GM19397 (cell line): Measurements from ENCODE around the gene HDLBP.

ENCODE experiments used
- ATAC-seq: cut with Tn5 transposase; IDR thresholded peaks from one replicate; pipeline ENCODE4 v1.9.1; 2021; ENCODE audit warnings: mild to moderate bottlenecking, moderate library complexity; ENCODE audit not compliant: unreplicated experiment

Gene HDLBP

GRCh38 chr2:241230435-241230834 is 85.0 kb downstream of the HDLBP start:
- no peak for ATAC-seq

- no peak for ATAC-seq
Measured at GRCh38 chr2:241229563-241230401, 85.7 kb downstream of the HDLBP start.

- ATAC-seq, result no peak
Measured at GRCh38 chr2:241228860-241229516, 86.5 kb downstream of the HDLBP start.

- ATAC-seq, result no peak
Measured at GRCh38 chr2:241228081-241228859, 87.2 kb downstream of the HDLBP start.

- no peak for ATAC-seq
Measured at GRCh38 chr2:241227594-241227993, 87.9 kb downstream of the HDLBP start.

- ATAC-seq, result no peak
Measured at GRCh38 chr2:241226723-241227572, 88.5 kb downstream of the HDLBP start.

GRCh38 chr2:241225983-241226382 is 89.5 kb downstream of the HDLBP start:
- ATAC-seq, result no peak

- ATAC-seq, result no peak
Measured at GRCh38 chr2:241225545-241225944, 89.9 kb downstream of the HDLBP start.

GRCh38 chr2:241224851-241225438 is 90.5 kb downstream of the HDLBP start:
- no peak for ATAC-seq

GRCh38 chr2:241224018-241224850 is 91.2 kb downstream of the HDLBP start:
- no peak for ATAC-seq

- ATAC-seq, result no peak
Measured at GRCh38 chr2:241223211-241224017, 92.1 kb downstream of the HDLBP start.

GRCh38 chr2:241219856-241220356 is 95.6 kb downstream of the HDLBP start:
- no peak for ATAC-seq

GRCh38 chr2:241219030-241219382 is 96.5 kb downstream of the HDLBP start:
- ATAC-seq, result no peak

- no peak for ATAC-seq
Measured at GRCh38 chr2:241218131-241219029, 97.1 kb downstream of the HDLBP start.

- ATAC-seq, result peak; percentile 56
Measured at GRCh38 chr2:241217320-241218031, 98.0 kb downstream of the HDLBP start.

GRCh38 chr2:241216211-241216761 is 99.2 kb downstream of the HDLBP start:
- ATAC-seq, result no peak
